Colonic mucosa (tissue), 4 donors: ENCODE data around the gene C16orf74. TPM values are rescaled to one million over a fixed set of nuclear protein-coding genes. Genes with fewer than 3 reads are reported as not detected.
A peak's percentile ranks its signal among the peaks of the same experiment; 100 is the strongest.

Experiments
- DNase-seq: peaks from one replicate; pipeline ENCODE4 v3.0.0-alpha.2; 2020
- H3K27ac ChIP-seq: fragments of 200-600 bp; one replicate; pipeline ENCODE4 v1.8.0; 2021
- H3K27me3 ChIP-seq: fragments of 200-600 bp; one replicate; pipeline ENCODE4 v1.8.0; 2021
- H3K36me3 ChIP-seq: fragments of 200-600 bp; one replicate; pipeline ENCODE4 v1.8.0; 2021
- H3K4me1 ChIP-seq: fragments of 200-600 bp; one replicate; pipeline ENCODE4 v1.8.0; 2021; ENCODE audit warnings: mild to moderate bottlenecking
- H3K4me3 ChIP-seq: fragments of 200-600 bp; one replicate; pipeline ENCODE4 v1.8.0; 2021
- H3K9ac ChIP-seq, 2 donors: one replicate each; pipeline ENCODE4 v1.7.0; 2013; ENCODE audit warnings: control low read depth in 2 of 2, low read depth in 2 of 2, low read length in 2 of 2
- H3K9me3 ChIP-seq: fragments of 200-600 bp; one replicate; pipeline ENCODE4 v1.8.0; 2021
- CTCF ChIP-seq: fragments of 200-600 bp; IDR thresholded peaks from one replicate; pipeline ENCODE4 v1.8.0; 2022; ENCODE audit warnings: antibody characterized with exemption, mild to moderate bottlenecking
- intact Hi-C: fragments of 100-400 bp; cut with DNase I; formaldehyde crosslinking; loops from one replicate; pipeline ENCODE4 v1.14.1; 2022
- total RNA-seq, 2 donors: library from RNA; stranded (reverse); fragmentation: NEBNext Ultra II Directional in 1 of 2; extraction: Animal tissue kit (Norgen Biotek cat#: 25700) in 1 of 2; gene quantifications; one replicate each; pipeline ENCODE4 v1.2.1, GENCODE V29; 2021
- donor health status: healthy.
- donor health status: DM: no; HTN: no; CAD: no.
- donor health status: DM: no; HTN: no; CAD: no.

Gene C16orf74
- total RNA-seq, 2 donors from 2014 or later = 0.37 to 0.96 TPM

- intact Hi-C loops = no loop called here
These were observed 3.1 kb upstream of the C16orf74 start for GRCh38 chr16:85753976-85754375.

GRCh38 chr16:85753559-85753958 is 2.7 kb upstream of the C16orf74 start:
- no peak overlapping the region for H3K4me3 ChIP-seq
- intact Hi-C loops = no loop called here
- H3K4me1 ChIP-seq = peaks cover 5% of the 10 kb centered on the region
- no peak for TF ChIP-seq CTCF
- H3K36me3 ChIP-seq = no peaks in the 10 kb centered on the region
- no peaks in the 10 kb centered on the region for H3K9me3 ChIP-seq
- no peak overlapping the region for H3K27ac ChIP-seq
- H3K27me3 ChIP-seq = peaks cover 30% of the 10 kb centered on the region
- DNase-seq = no peak
- no peak overlapping the region for H3K9ac ChIP-seq

More at GRCh38 chr16:85753976-85754375, 3.1 kb upstream of the C16orf74 start:
- no peaks in the 10 kb centered on the region for H3K36me3 ChIP-seq
- no peak for DNase-seq
- H3K4me1 ChIP-seq = peaks cover 5% of the 10 kb centered on the region
- peaks cover 30% of the 10 kb centered on the region for H3K27me3 ChIP-seq
- no peaks in the 10 kb centered on the region for H3K9me3 ChIP-seq
- no peak overlapping the region for H3K4me3 ChIP-seq
- H3K9ac ChIP-seq = no peak overlapping the region
- H3K27ac ChIP-seq = no peak overlapping the region
- no peak for TF ChIP-seq CTCF

GRCh38 chr16:85752511-85753420 is 1.9 kb upstream of the C16orf74 start:
- Histone ChIP-seq H3K27me3 (peaks cover 30% of the 10 kb centered on the region), H3K4me1 (peaks cover 5% of the 10 kb centered on the region), H3K9ac (peak overlapping the region in 1 of 2 donors; percentile 12), H3K4me3 (no peak overlapping the region), H3K36me3 (no peaks in the 10 kb centered on the region), H3K9me3 (no peaks in the 10 kb centered on the region), H3K27ac (no peak overlapping the region)
- intact Hi-C loops = no loop called here
- no peak for DNase-seq
- no peak for TF ChIP-seq CTCF

- Histone ChIP-seq H3K4me1 (peaks cover 5% of the 10 kb centered on the region), H3K36me3 (no peaks in the 10 kb centered on the region), H3K27ac (no peak overlapping the region), H3K9me3 (no peaks in the 10 kb centered on the region), H3K27me3 (peaks cover 30% of the 10 kb centered on the region), H3K9ac (no peak overlapping the region), H3K4me3 (no peak overlapping the region)
- no peak for DNase-seq
- no peak for TF ChIP-seq CTCF
- intact Hi-C loops = no loop called here
These were observed 1.0 kb upstream of the C16orf74 start for GRCh38 chr16:85751698-85752501.

- Histone ChIP-seq H3K9ac (peak overlapping the region; percentile 34 to 43), H3K4me3 (peak overlapping the region; percentile 46), H3K4me1 (peaks cover 5% of the 10 kb centered on the region), H3K36me3 (no peaks in the 10 kb centered on the region), H3K9me3 (no peaks in the 10 kb centered on the region), H3K27me3 (peaks cover 30% of the 10 kb centered on the region), H3K27ac (no peak overlapping the region)
- no peak for TF ChIP-seq CTCF
- DNase-seq = peak; percentile 39
- intact Hi-C loops = no loop called here
These were observed 610 bp downstream of the C16orf74 start for GRCh38 chr16:85750146-85750826.
